Parathyroid adenoma (tissue), 2 donors: ENCODE data around the gene SLC39A2.

Experiments
- H2AFZ ChIP-seq: fragments of 300-600 bp; sonication (generic); one replicate; pipeline ENCODE4 v1.7.0; 2017; ENCODE audit warnings: antibody characterized with exemption, mild to moderate bottlenecking
- H3K27ac ChIP-seq: fragments of 300-600 bp; sonication (generic); one replicate; pipeline ENCODE4 v1.7.0; 2017
- H3K27me3 ChIP-seq: fragments of 300-600 bp; sonication (generic); one replicate; pipeline ENCODE4 v1.7.0; 2017; ENCODE audit warnings: low read length; ENCODE audit not compliant: control insufficient read depth, insufficient read depth
- H3K36me3 ChIP-seq: fragments of 300-600 bp; sonication (generic); one replicate; pipeline ENCODE4 v1.7.0; 2017; ENCODE audit warnings: low read length; ENCODE audit not compliant: control insufficient read depth, insufficient read depth
- H3K4me1 ChIP-seq: fragments of 300-600 bp; sonication (generic); one replicate; pipeline ENCODE4 v1.7.0; 2017; ENCODE audit warnings: control low read depth
- H3K4me2 ChIP-seq: fragments of 300-600 bp; sonication (generic); one replicate; pipeline ENCODE4 v1.7.0; 2017; ENCODE audit warnings: low read length
- H3K4me3 ChIP-seq: fragments of 300-600 bp; sonication (generic); one replicate; pipeline ENCODE4 v1.7.0; 2017; ENCODE audit warnings: low read depth, low read length
- H3K79me2 ChIP-seq: fragments of 300-600 bp; sonication (generic); one replicate; pipeline ENCODE4 v1.7.0; 2017; ENCODE audit warnings: control low read depth
- H3K9ac ChIP-seq: fragments of 300-600 bp; sonication (generic); one replicate; pipeline ENCODE4 v1.7.0; 2017; ENCODE audit warnings: mild to moderate bottlenecking
- H3K9me3 ChIP-seq: fragments of 300-600 bp; sonication (generic); one replicate; pipeline ENCODE4 v1.7.0; 2017; ENCODE audit warnings: low read length; ENCODE audit not compliant: control insufficient read depth
- TF ChIP-seq, protein P1 (sequence below): fragments of 300-600 bp; sonication (generic); IDR thresholded peaks from one replicate; pipeline ENCODE4 v1.7.0; 2017; ENCODE audit warnings: antibody characterized with exemption, mild to moderate bottlenecking
- donor health status: primary hyperparathyroidism.

The SLC39A2 gene

DNA sequence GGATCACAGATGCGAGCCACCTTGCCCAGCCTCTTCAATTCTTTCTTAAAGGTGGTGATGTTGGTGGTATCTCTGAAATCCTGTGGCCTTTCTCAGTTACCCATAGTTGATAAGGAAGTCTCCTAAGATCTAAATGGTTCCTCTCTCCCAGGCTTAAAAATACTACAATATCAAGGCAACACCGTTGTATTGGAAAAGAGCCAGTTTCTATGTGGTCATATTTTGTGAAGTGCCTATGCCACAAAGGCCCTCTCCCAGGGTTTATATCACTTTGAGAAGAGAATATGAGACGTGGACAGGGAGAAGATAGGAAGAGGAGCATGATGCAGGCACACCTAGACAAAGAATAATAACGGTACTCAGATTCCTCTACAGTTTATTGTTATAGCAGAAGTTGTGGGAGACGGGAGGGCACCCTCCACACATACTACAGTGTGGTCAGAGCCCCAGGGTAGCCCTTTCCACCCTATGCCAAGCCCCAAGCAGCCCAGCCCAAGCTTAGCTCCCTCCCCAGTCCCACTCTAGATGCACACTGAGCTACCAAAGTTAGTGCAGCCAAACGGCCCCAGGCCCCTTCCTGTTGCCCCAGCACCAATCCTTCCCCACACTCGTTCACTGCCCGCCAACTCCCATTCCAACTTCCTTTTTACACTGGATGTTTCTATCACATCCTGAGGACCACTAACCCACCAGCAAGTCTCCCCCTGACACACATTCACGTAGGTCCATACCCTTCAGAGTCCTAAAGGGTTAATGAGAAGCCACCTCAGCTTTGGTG, 17.5 kb downstream of the SLC39A2 start:
- no peaks in the 10 kb centered on the region for H3K27me3 ChIP-seq
- no peaks in the 10 kb centered on the region for H3K36me3 ChIP-seq
- H2AFZ ChIP-seq, result no peak overlapping the region
- H3K4me2 ChIP-seq, result no peak overlapping the region
- no peak overlapping the region for H3K4me3 ChIP-seq
- no peaks in the 10 kb centered on the region for H3K9me3 ChIP-seq
- H3K79me2 ChIP-seq, result no peaks in the 10 kb centered on the region
- H3K9ac ChIP-seq, result no peak overlapping the region
- peaks cover 2% of the 10 kb centered on the region for H3K4me1 ChIP-seq
- TF ChIP-seq, protein P1, sequence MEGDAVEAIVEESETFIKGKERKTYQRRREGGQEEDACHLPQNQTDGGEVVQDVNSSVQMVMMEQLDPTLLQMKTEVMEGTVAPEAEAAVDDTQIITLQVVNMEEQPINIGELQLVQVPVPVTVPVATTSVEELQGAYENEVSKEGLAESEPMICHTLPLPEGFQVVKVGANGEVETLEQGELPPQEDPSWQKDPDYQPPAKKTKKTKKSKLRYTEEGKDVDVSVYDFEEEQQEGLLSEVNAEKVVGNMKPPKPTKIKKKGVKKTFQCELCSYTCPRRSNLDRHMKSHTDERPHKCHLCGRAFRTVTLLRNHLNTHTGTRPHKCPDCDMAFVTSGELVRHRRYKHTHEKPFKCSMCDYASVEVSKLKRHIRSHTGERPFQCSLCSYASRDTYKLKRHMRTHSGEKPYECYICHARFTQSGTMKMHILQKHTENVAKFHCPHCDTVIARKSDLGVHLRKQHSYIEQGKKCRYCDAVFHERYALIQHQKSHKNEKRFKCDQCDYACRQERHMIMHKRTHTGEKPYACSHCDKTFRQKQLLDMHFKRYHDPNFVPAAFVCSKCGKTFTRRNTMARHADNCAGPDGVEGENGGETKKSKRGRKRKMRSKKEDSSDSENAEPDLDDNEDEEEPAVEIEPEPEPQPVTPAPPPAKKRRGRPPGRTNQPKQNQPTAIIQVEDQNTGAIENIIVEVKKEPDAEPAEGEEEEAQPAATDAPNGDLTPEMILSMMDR, result no peak
- H3K27ac ChIP-seq, result no peak overlapping the region

DNA sequence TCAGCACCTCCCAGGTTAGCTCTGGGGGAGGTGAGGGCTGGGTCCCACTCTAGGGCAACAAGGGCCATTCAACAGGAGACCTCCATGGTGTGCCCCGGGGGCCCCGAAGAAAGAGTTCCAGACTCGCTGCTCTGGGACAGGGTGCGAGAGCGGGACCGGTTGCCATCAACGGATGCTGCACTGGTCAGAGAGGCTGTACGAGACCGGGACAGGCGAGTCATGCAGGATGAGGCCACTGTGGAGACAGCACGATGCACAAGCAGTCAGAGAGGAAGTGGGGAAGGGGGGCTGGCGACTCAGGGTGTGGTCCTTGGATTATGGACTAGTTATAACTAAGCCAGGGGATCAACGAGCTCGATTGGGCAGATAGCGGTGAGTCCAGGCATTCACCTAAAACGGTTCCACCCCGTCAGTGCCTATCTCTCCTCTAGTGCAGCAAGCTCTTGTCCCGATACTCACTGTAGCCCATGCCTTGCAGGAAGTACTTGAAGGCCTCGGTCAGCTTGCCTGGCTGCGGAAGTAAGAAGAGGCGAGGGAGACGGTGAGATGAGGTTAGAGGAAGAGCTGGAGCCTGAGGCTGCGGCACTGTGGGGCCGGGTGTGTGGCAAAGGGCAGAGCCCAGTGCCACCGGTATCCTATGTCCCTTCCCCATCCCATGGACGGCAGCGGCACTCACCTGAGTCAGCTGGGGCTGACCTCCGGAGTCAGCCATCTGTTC, 18.6 kb downstream of the SLC39A2 start:
- Histone ChIP-seq H3K79me2 (peaks cover 3% of the 10 kb centered on the region), H3K9ac (no peak overlapping the region), H2AFZ (no peak overlapping the region), H3K27ac (no peak overlapping the region), H3K9me3 (no peaks in the 10 kb centered on the region), H3K4me3 (no peak overlapping the region), H3K4me1 (peaks cover 7% of the 10 kb centered on the region), H3K4me2 (no peak overlapping the region), H3K36me3 (no peaks in the 10 kb centered on the region), H3K27me3 (no peaks in the 10 kb centered on the region)
- TF ChIP-seq, protein P1, result no peak

DNA sequence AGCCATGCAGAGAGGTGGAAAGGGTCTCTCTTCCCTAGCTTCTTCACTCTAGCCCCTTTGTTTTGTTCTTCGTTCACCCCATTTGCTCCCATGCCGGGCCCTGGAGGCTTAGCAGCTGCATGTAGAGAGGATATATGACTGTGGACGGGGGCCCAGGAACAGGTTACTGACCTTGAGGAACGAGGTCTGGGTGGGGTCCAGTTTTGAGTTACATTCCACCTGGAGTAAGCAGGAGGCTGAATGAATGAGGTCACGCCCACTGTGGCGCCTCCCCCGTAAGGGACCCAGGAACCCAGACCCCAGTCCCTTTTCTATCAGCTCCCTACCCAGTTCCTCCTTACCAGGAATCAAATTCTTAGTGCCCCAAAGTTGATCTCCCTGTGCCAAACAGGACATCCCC, 19.2 kb downstream of the SLC39A2 start:
- Histone ChIP-seq H3K4me2 (no peak overlapping the region), H3K4me1 (peaks cover 10% of the 10 kb centered on the region), H3K9ac (no peak overlapping the region), H3K36me3 (no peaks in the 10 kb centered on the region), H3K4me3 (no peak overlapping the region), H3K27ac (no peak overlapping the region), H3K79me2 (peaks cover 3% of the 10 kb centered on the region), H3K27me3 (no peaks in the 10 kb centered on the region), H3K9me3 (no peaks in the 10 kb centered on the region), H2AFZ (no peak overlapping the region)
- TF ChIP-seq, protein P1, result no peak

DNA sequence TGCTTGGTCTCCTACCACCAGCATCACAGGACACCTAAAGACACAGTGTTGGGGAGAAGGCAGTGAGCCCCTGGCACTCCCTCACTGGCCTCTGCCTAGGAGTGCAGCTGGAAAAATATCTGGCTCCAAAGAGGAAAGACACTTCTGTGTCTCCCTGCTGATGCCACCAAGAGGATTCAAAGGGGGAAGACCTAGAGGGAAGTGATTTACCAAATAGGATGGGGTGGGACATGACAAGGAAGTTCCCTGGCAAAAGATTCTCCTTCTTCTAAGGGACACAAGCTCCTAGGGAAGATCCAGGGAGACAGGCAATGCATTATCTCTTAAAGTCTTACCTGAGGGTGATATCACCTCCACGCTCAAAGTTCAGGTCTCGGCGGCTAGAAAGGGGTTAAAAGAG, 19.7 kb downstream of the SLC39A2 start:
- Histone ChIP-seq H3K4me3 (no peak overlapping the region), H3K79me2 (peaks cover 6% of the 10 kb centered on the region), H3K4me1 (peaks cover 10% of the 10 kb centered on the region), H3K9me3 (no peaks in the 10 kb centered on the region), H3K9ac (no peak overlapping the region), H3K36me3 (no peaks in the 10 kb centered on the region), H2AFZ (no peak overlapping the region), H3K4me2 (no peak overlapping the region), H3K27me3 (no peaks in the 10 kb centered on the region), H3K27ac (no peak overlapping the region)
- TF ChIP-seq, protein P1, result no peak
